IMR-90 (cell line): ENCODE measurements around the gene HAVCR2. TPM values are rescaled to one million over a fixed set of nuclear protein-coding genes. Genes with fewer than 3 reads are reported as not detected.
"Not testable (repeated sequence)": the region's sequence is repeated elsewhere in the genome, so short reads cannot be mapped to it uniquely, and the experiment has no call there.

Experiments
- ATAC-seq: fragments of 200-7000 bp; cut with Tn5 transposase; 2 replicates; pipeline ENCODE4 v1.9.1; 2020; ENCODE audit warnings: low read depth, mild to moderate bottlenecking, moderate library complexity
- BruUV-seq: library from RNA; stranded (reverse); fragments of 400-500 nt; replicated peaks from 2 replicates; lab custom pipeline; 2021; lab: Mats Ljungman, UMichigan
- CTCF ChIA-PET: fragments of 300-600 bp; formaldehyde crosslinking; extraction: SDS; loops from one replicate; lab custom pipeline; 2021; ENCODE audit warnings: antibody characterized with exemption; lab: Yijun Ruan, JAX
- POLR2A ChIA-PET: fragments of 300-600 bp; sonication (Branson Sonifier 250); formaldehyde crosslinking; loops from one replicate; lab custom pipeline; 2022; ENCODE audit warnings: antibody characterized with exemption; ENCODE audit not compliant: unreplicated experiment; lab: Charles Lee
- DNase-seq: peaks from one replicate; pipeline ENCODE4 v3.0.0; 2013
- H2AFZ ChIP-seq: replicated peaks from 2 replicates; pipeline ENCODE3; 2013; ENCODE audit warnings: low read length, mild to moderate bottlenecking; ENCODE audit not compliant: poor library complexity
- H2AK5ac ChIP-seq: 2 replicates; pipeline ENCODE4 v1.6.1; 2013; ENCODE audit warnings: low read depth, low read length, inconsistent platforms
- H2AK9ac ChIP-seq: replicated peaks from 2 replicates; pipeline ENCODE3; 2013; ENCODE audit warnings: mild to moderate bottlenecking, low read depth, low read length, moderate library complexity; ENCODE audit not compliant: poor library complexity
- H2BK120ac ChIP-seq: 2 replicates; pipeline ENCODE4 v1.6.1; 2013; ENCODE audit warnings: low read depth, low read length, inconsistent platforms
- H2BK15ac ChIP-seq: 3 replicates; pipeline ENCODE4 v1.6.1; 2013; ENCODE audit warnings: low read depth, low read length, inconsistent platforms
- H2BK20ac ChIP-seq: 2 replicates; pipeline ENCODE4 v1.6.1; 2013; ENCODE audit warnings: low read depth, mild to moderate bottlenecking, inconsistent platforms, low read length, moderate library complexity
- H2BK5ac ChIP-seq: 2 replicates; pipeline ENCODE4 v1.6.1; 2013; ENCODE audit warnings: mild to moderate bottlenecking, low read depth, low read length, inconsistent platforms; ENCODE audit not compliant: poor library complexity, severe bottlenecking
- H3K14ac ChIP-seq: replicated peaks from 2 replicates; pipeline ENCODE4 v1.6.1; 2013; ENCODE audit warnings: low read depth, low read length, inconsistent platforms
- H3K18ac ChIP-seq: 2 replicates; pipeline ENCODE4 v1.6.1; 2013; ENCODE audit warnings: low read depth, low read length, control low read depth
- H3K23ac ChIP-seq: 2 replicates; pipeline ENCODE4 v1.6.1; 2013; ENCODE audit warnings: low read depth, low read length, inconsistent platforms
- H3K27ac ChIP-seq: 2 replicates; pipeline ENCODE4 v1.5.1; 2013; ENCODE audit warnings: mild to moderate bottlenecking, control low read depth, low read length; ENCODE audit not compliant: insufficient read depth
- H3K27me3 ChIP-seq: 2 replicates; pipeline ENCODE4 v1.6.1; 2013; ENCODE audit warnings: low read length; ENCODE audit not compliant: control insufficient read depth, insufficient read depth
- H3K36me3 ChIP-seq: 2 replicates; pipeline ENCODE4 v1.6.1; 2013; ENCODE audit warnings: low read length, mixed read lengths; ENCODE audit not compliant: control insufficient read depth, insufficient read depth
- H3K4ac ChIP-seq: 2 replicates; pipeline ENCODE4 v1.6.1; 2013; ENCODE audit warnings: low read depth, low read length, inconsistent platforms
- H3K4me1 ChIP-seq: 2 replicates; pipeline ENCODE4 v1.6.1; 2013; ENCODE audit warnings: low read length, mixed read lengths; ENCODE audit not compliant: control insufficient read depth, insufficient read depth
- H3K4me2 ChIP-seq: 2 replicates; pipeline ENCODE4 v1.6.1; 2013; ENCODE audit warnings: low read depth, mild to moderate bottlenecking, control low read depth, low read length, moderate library complexity
- H3K4me3 ChIP-seq: 2 replicates; pipeline ENCODE4 v1.5.1; 2013; ENCODE audit warnings: low read depth, mild to moderate bottlenecking, control low read depth, low read length, moderate library complexity; ENCODE audit not compliant: insufficient read depth
- H3K56ac ChIP-seq: 2 replicates; pipeline ENCODE4 v1.6.1; 2013; ENCODE audit warnings: low read length, inconsistent platforms; ENCODE audit not compliant: insufficient read depth; ENCODE audit errors: extremely low read depth
- H3K79me1 ChIP-seq, 2 experiments: 2 replicates each; pipeline ENCODE4 v1.6.1; 2013; ENCODE audit warnings: low read length in 2 of 2, inconsistent platforms in 1 of 2, low read depth in 1 of 2
- H3K9ac ChIP-seq: 2 replicates; pipeline ENCODE4 v1.6.1; 2013; ENCODE audit warnings: low read depth, low read length, control low read depth
- H3K9me1 ChIP-seq: 2 replicates; pipeline ENCODE4 v1.6.1; 2013; ENCODE audit warnings: low read length, inconsistent platforms; ENCODE audit not compliant: insufficient read depth
- H3K9me3 ChIP-seq: 2 replicates; pipeline ENCODE4 v1.6.1; 2013; ENCODE audit warnings: low read length; ENCODE audit not compliant: control insufficient read depth, insufficient read depth
- H4K20me1 ChIP-seq: 2 replicates; pipeline ENCODE4 v1.6.1; 2013; ENCODE audit warnings: low read length, inconsistent platforms; ENCODE audit not compliant: insufficient read depth
- H4K5ac ChIP-seq: 2 replicates; pipeline ENCODE4 v1.6.1; 2013; ENCODE audit warnings: mild to moderate bottlenecking, low read depth, low read length, control low read depth
- H4K8ac ChIP-seq, 2 experiments: 2 replicates each; pipeline ENCODE4 v1.6.1; 2013; ENCODE audit warnings: low read depth in 2 of 2, low read length in 2 of 2, control low read depth in 1 of 2, inconsistent platforms in 1 of 2
- H4K91ac ChIP-seq: 2 replicates; pipeline ENCODE4 v1.6.1; 2013; ENCODE audit warnings: low read depth, low read length, inconsistent platforms; ENCODE audit not compliant: insufficient read depth
- ELK1 ChIP-seq: fragments of 150-350 bp; IDR thresholded peaks from 2 replicates; pipeline ENCODE4 v1.6.1; 2016; ENCODE audit warnings: low read depth, mild to moderate bottlenecking, low read length, moderate library complexity, borderline replicate concordance
- WGBS, 2 experiments: methylation state at CpG; one replicate each; pipeline versions ENCODE4 v1.1.5 to v1.1.7; 2013; ENCODE audit warnings: missing lambda C conversion rate in 2 of 2; ENCODE audit not compliant: insufficient read length in 1 of 2; ENCODE audit errors: extremely low coverage in 2 of 2; 5-methylcytosine and 5-hydroxymethylcytosine counted together
- dilution Hi-C: fragments of 300-500 bp; cut with HindIII; formaldehyde crosslinking; loops from one replicate; pipeline ENCODE4 v1.14.3; 2018; ENCODE audit warnings: low sequenced_read_pairs; ENCODE audit not compliant: unreplicated experiment
- in situ Hi-C: fragments of 300-500 bp; cut with MboI; formaldehyde crosslinking; loops from 3 replicates; pipeline ENCODE4 v1.14.3; 2019; ENCODE audit warnings: low sequenced_read_pairs, inconsistent platforms, mixed read lengths
- intact Hi-C: fragments of 100-400 bp; cut with micrococcal nuclease; formaldehyde crosslinking; loops from 2 replicates; pipeline ENCODE4 v1.10.0; 2022
- polyA plus RNA-seq, 3 experiments: library from polyadenylated mRNA; depleted of rRNA; stranded (reverse); fragments of >200 nt; gene quantifications; 2 replicates each; pipeline ENCODE4 v1.2.3, GENCODE V29; 2012; ENCODE audit warnings: low replicate concordance in 1 of 3
- total RNA-seq: library from RNA; depleted of rRNA; stranded (reverse); fragments of >200 nt; gene quantifications from 2 replicates; pipeline ENCODE4 v1.2.3, GENCODE V29; 2012

Gene HAVCR2
- total and polyA plus RNA-seq, 2 of the 4 experiments (the other 2 are of a cell fraction): under 0.01 to 0.07 TPM

- TF ChIP-seq ELK1: no peak
These were observed 51.1 kb downstream of the HAVCR2 start (continued) for GRCh38 chr5:157057459-157058370.

GRCh38 chr5:157056848-157057247, 52.0 kb downstream of the HAVCR2 start:
- in situ Hi-C loops, H2BK5ac ChIP-seq, dilution Hi-C loops, H2AFZ ChIP-seq, H2AK9ac ChIP-seq, H3K4ac ChIP-seq, H3K4me3 ChIP-seq, H3K27ac ChIP-seq, H3K56ac ChIP-seq, H3K36me3 ChIP-seq, H3K23ac ChIP-seq, H3K4me2 ChIP-seq, H3K79me1 ChIP-seq, H3K9me1 ChIP-seq, H3K4me1 ChIP-seq, BruUV-seq, intact Hi-C loops, H2BK15ac ChIP-seq, H3K9ac ChIP-seq, H2AK5ac ChIP-seq, H2BK120ac ChIP-seq, H4K8ac ChIP-seq, H4K20me1 ChIP-seq, CTCF ChIA-PET, H3K14ac ChIP-seq, H3K9me3 ChIP-seq, H3K27me3 ChIP-seq, H3K18ac ChIP-seq, H4K5ac ChIP-seq, H4K91ac ChIP-seq, POLR2A ChIA-PET, H2BK20ac ChIP-seq, DNase-seq, ATAC-seq: not testable (repeated sequence)
- no CpG with 5 or more reads among the region's 6 CpGs for WGBS, 2 experiments
